ENCODE data around the gene AVEN. TPM values are rescaled to one million over a fixed set of nuclear protein-coding genes. Genes with fewer than 3 reads are reported as not detected.
A peak's percentile ranks its signal among the peaks of the same experiment; 100 is the strongest.

AVEN gene
- total and polyA plus RNA-seq, 2 experiments from 2014 or later: 7.7 to 10.3 TPM

GRCh38 chr15:34038023-34038870 is 757 bp downstream of the AVEN start (continued):
- TF ChIP-seq REST (IDR thresholded peaks at IDR 0.05; ENCODE audit: unreplicated experiment): no peak
- no peak for TF ChIP-seq EZH2phosphoT487 (IDR thresholded peaks at IDR 0.05; ENCODE audit: unreplicated experiment)
- TF ChIP-seq POLR2AphosphoS5 (IDR thresholded peaks at IDR 0.05; ENCODE audit: low read depth): peak; percentile 54; the same call in 1 of the 2 replicates

DNA sequence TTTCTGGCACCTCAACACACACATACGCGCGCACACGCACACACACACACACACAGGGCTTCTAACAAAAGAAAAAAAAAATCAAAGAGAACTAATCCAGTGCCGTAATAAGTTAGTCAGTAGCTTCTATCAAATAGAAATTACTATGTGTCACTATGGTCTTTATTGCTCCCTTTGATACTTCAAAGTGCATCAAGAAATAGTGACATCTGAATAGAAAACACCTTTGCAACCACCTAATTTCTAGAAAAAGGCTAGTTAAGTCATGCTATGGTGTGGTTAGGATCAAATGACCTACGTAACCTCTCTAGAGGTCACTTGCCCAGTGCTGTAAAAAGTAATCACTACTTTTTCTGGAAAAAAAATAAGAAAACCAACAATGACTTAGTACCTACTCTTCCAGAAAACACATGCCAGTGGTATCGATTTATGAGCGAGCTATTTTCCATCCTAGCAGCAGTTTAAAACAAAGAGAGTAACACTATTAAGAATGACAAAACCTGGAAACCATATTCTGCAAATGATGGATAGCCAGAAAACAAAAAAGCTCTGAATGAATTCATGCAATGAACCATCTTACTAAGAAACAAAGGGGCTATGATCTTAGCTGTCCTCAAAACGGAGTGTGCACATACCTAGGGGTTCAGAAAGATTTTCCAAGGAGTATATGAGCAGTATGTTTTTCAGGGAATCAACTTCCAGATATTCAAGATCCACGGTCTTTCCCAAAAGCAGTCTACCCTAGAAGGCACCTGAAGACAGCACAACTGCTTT is 6.8 kb downstream of the AVEN start:
- H3K27me3 ChIP-seq (ENCODE audit: insufficient read depth): peaks cover 2% of the 10 kb centered on the region; the same call in 1 of the 2 replicates
- no peaks in the 10 kb centered on the region for H3K9me2 ChIP-seq (ENCODE audit: insufficient read depth)
- H3K4me1 Mint-ChIP-seq: no peaks in the 10 kb centered on the region
- no peak overlapping the region for H3K4me3 ChIP-seq
- peaks cover 25% of the 10 kb centered on the region for H3K79me2 ChIP-seq (replicated peaks; ENCODE audit: insufficient read depth)
- H3K27ac Mint-ChIP-seq: no peak overlapping the region
- no peaks in the 10 kb centered on the region for H3K4me1 ChIP-seq (ENCODE audit: insufficient read depth)
- DNase-seq (ENCODE audit: low spot score) (no peak), ATAC-seq (no peak)
- H3K36me3 Mint-ChIP-seq (ENCODE audit: low read depth): peaks cover 15% of the 10 kb centered on the region; the same call in 2 of the 3 replicates
- H3F3A ChIP-seq (replicated peaks; ENCODE audit: low read depth): no peaks in the 10 kb centered on the region
- no peak overlapping the region for H2AFZ ChIP-seq
- H3K27me3 Mint-ChIP-seq (ENCODE audit: insufficient read depth, low read depth, poor library complexity): peaks cover 3% of the 10 kb centered on the region
- no peak overlapping the region for H3K4me2 ChIP-seq
- peaks cover 13% of the 10 kb centered on the region; the same call in 2 of the 3 replicates for H3K9me3 Mint-ChIP-seq
- no peak overlapping the region for H3K4me3 Mint-ChIP-seq
- H3K36me3 ChIP-seq (ENCODE audit: insufficient read depth): peaks cover 7% of the 10 kb centered on the region; the same call in 1 of the 2 replicates
- no peak overlapping the region for H3K27ac ChIP-seq (ENCODE audit: low read depth)
- H4K20me1 ChIP-seq (replicated peaks; ENCODE audit: insufficient read depth): no peaks in the 10 kb centered on the region
- TF ChIP-seq CREB1 (CRISPR knock-in tag; IDR thresholded peaks at IDR 0.05; ENCODE audit: low read depth) (no peak), STAT1 (IDR thresholded peaks at IDR 0.05; ENCODE audit: unreplicated experiment) (no peak), POLR2AphosphoS5 (IDR thresholded peaks at IDR 0.05; ENCODE audit: low read depth) (no peak), JUNB (IDR thresholded peaks at IDR 0.05; ENCODE audit: unreplicated experiment) (no peak), ETS1 (IDR thresholded peaks at IDR 0.05) (no peak), EZH2 (IDR thresholded peaks at IDR 0.05; ENCODE audit: low read depth, unreplicated experiment) (no peak), ZNF462 (CRISPR knock-in tag; IDR thresholded peaks at IDR 0.05) (no peak)

Data from GM23338 (cell line).